HCT116 (cell line): ENCODE data around the gene BRD9. TPM values are rescaled to one million over a fixed set of nuclear protein-coding genes. Genes with fewer than 3 reads are reported as not detected.
"Not testable (repeated sequence)": the region's sequence is repeated elsewhere in the genome, so short reads cannot be mapped to it uniquely, and the experiment has no call there.

ENCODE experiments used
- ATAC-seq: fragments of 200-7000 bp; cut with Tn5 transposase; 2 replicates; pipeline ENCODE4 v1.9.1; 2020; ENCODE audit warnings: mild to moderate bottlenecking, moderate library complexity
- BruUV-seq: library from RNA; stranded (reverse); fragments of 400-500 nt; replicated peaks from 2 replicates; lab custom pipeline; 2021; lab: Mats Ljungman, UMichigan
- CTCF ChIA-PET: fragments of 300-600 bp; sonication (Branson Sonifier 250); formaldehyde crosslinking; loops from one replicate; lab custom pipeline; 2021; ENCODE audit warnings: antibody characterized with exemption; lab: Charles Lee
- POLR2A ChIA-PET: fragments of 300-600, 350-600 bp; sonication (Branson Sonifier 250); formaldehyde crosslinking; loops from one replicate; lab custom pipeline; 2021; ENCODE audit warnings: antibody characterized with exemption; lab: Charles Lee
- RAD21 ChIA-PET, 2 experiments: fragments of 300-600 bp; sonication (Branson Sonifier 250); formaldehyde crosslinking; loops; one replicate each; lab custom pipeline; 2023; ENCODE audit warnings: low total read pairs in 2 of 2; ENCODE audit not compliant: uncharacterized antibody in 2 of 2, unreplicated experiment in 2 of 2, low non-redundant PET in 1 of 2; lab: Charles Lee
- DNase-seq: peaks from one replicate; pipeline ENCODE4 v3.0.0-alpha.2; 2010; ENCODE audit warnings: low read depth, low spot score
- H2AFZ ChIP-seq: fragments of 200-600 bp; shearing (Covaris generic), sonication (generic); 2 replicates; pipeline ENCODE4 v1.6.1; 2017; ENCODE audit warnings: low read depth, mixed run types, mixed read lengths, antibody characterized with exemption, low read length; ENCODE audit not compliant: poor library complexity, severe bottlenecking
- H3K27ac ChIP-seq: 2 replicates; pipeline ENCODE4 v1.5.1; 2012; ENCODE audit warnings: low read depth, low read length
- H3K27me3 ChIP-seq: fragments of 200-600 bp; sonication (generic); 2 replicates; pipeline ENCODE4 v1.6.1; 2016; ENCODE audit warnings: mixed run types, low read length, mixed read lengths; ENCODE audit not compliant: insufficient read depth
- H3K36me3 ChIP-seq, 2 experiments: fragments of 200-500 bp in 1 of 2; fragments of 200-600 bp in 1 of 2; sonication (Bioruptor generic) in 1 of 2; sonication (generic) in 1 of 2; 2 replicates each; pipeline versions ENCODE4 v1.5.1 to v1.6.1; 2014 to 2016; ENCODE audit warnings: low read length in 2 of 2, inconsistent platforms in 1 of 2, mixed read lengths in 1 of 2, mixed run types in 1 of 2; ENCODE audit not compliant: insufficient read depth in 2 of 2, control insufficient read depth in 1 of 2
- H3K4me1 ChIP-seq, 2 experiments: fragments of 200-600 bp in 1 of 2; sonication (generic) in 1 of 2; 2 replicates each; pipeline versions ENCODE4 v1.5.1 to v1.6.1; 2012 to 2017; ENCODE audit warnings: low read length in 2 of 2, inconsistent platforms in 1 of 2, mild to moderate bottlenecking in 1 of 2, mixed read lengths in 1 of 2, mixed run types in 1 of 2, moderate library complexity in 1 of 2; ENCODE audit not compliant: insufficient read depth in 2 of 2, control insufficient read depth in 1 of 2
- H3K4me2 ChIP-seq: fragments of 200-600 bp; sonication (generic); 2 replicates; pipeline ENCODE4 v1.6.1; 2017; ENCODE audit warnings: mixed run types, low read length, mixed read lengths
- H3K4me3 ChIP-seq, 2 experiments: fragments of 200-600 bp in 1 of 2; sonication (generic) in 1 of 2; replicated peaks in 1 of 2; 2 replicates each; pipeline ENCODE4 v1.5.1; 2011 to 2016; ENCODE audit warnings: low read length in 2 of 2, control low read depth in 1 of 2, low read depth in 1 of 2, mild to moderate bottlenecking in 1 of 2, mixed read lengths in 1 of 2, mixed run types in 1 of 2
- H3K79me2 ChIP-seq: fragments of 200-600 bp; sonication (generic); 2 replicates; pipeline ENCODE4 v1.6.1; 2017; ENCODE audit warnings: mild to moderate bottlenecking, mixed run types, low read length, moderate library complexity, mixed read lengths; ENCODE audit not compliant: insufficient read depth
- H3K9ac ChIP-seq: fragments of 200-600 bp; sonication (generic); 2 replicates; pipeline ENCODE4 v1.6.1; 2016; ENCODE audit warnings: low read length, mixed read lengths
- H3K9me2 ChIP-seq: fragments of 200-600 bp; sonication (generic), shearing (Covaris generic); 2 replicates; pipeline ENCODE4 v1.6.1; 2017; ENCODE audit warnings: mixed run types, mild to moderate bottlenecking, moderate library complexity; ENCODE audit not compliant: insufficient read depth
- H3K9me3 ChIP-seq, 2 experiments: fragments of 200-500 bp in 1 of 2; fragments of 200-600 bp in 1 of 2; sonication (Bioruptor generic) in 1 of 2; sonication (generic) in 1 of 2; 2 replicates each; pipeline ENCODE4 v1.6.1; 2014 to 2017; ENCODE audit warnings: low read length in 2 of 2, mixed read lengths in 2 of 2, inconsistent platforms in 1 of 2, low read depth in 1 of 2, mild to moderate bottlenecking in 1 of 2, mixed run types in 1 of 2, moderate library complexity in 1 of 2; ENCODE audit not compliant: control insufficient read depth in 1 of 2, insufficient read depth in 1 of 2
- H4K20me1 ChIP-seq: fragments of 200-600 bp; sonication (generic), shearing (Covaris generic); 2 replicates; pipeline ENCODE4 v1.6.1; 2017; ENCODE audit warnings: mixed run types, mild to moderate bottlenecking, moderate library complexity; ENCODE audit not compliant: insufficient read depth
- POLR2A ChIP-seq: IDR thresholded peaks from 2 replicates; pipeline ENCODE4 v1.7.0; 2011; ENCODE audit warnings: borderline replicate concordance; ENCODE audit not compliant: insufficient read depth, insufficient read length; ENCODE audit errors: extremely low read depth
- ZFX ChIP-seq: fragments of 450-650 bp; IDR thresholded peaks from 2 replicates; pipeline ENCODE4 v1.6.1; 2017
- intact Hi-C: fragments of 100-400 bp; cut with micrococcal nuclease; formaldehyde crosslinking; loops from 2 replicates; pipeline ENCODE4 v1.10.0; 2022
- total RNA-seq: library from RNA; stranded (reverse); gene quantifications from one replicate; pipeline ENCODE4 v1.2.1, GENCODE V29; 2021; ENCODE audit not compliant: unreplicated experiment

Gene BRD9
- total RNA-seq, 1 experiment from 2014 or later: 54.6 TPM

- ChIA-PET CTCF (no interaction called here), RAD21 (no interaction called here), POLR2A (no interaction called here)
- H3K27me3 ChIP-seq: no peaks in the 10 kb centered on the region
- H3K79me2 ChIP-seq: no peaks in the 10 kb centered on the region
- no peaks in the 10 kb centered on the region for H3K36me3 ChIP-seq
- no peak for ATAC-seq
- no peak for DNase-seq
- intact Hi-C loops: no loop called here
- no peak for TF ChIP-seq POLR2A
- no peak for TF ChIP-seq ZFX
- H3K4me1 ChIP-seq: no peaks in the 10 kb centered on the region
- H3K4me2 ChIP-seq: no peak overlapping the region
- H3K9me3 ChIP-seq: no peaks in the 10 kb centered on the region
- no TSS peak for BruUV-seq
- no peak overlapping the region for H3K9ac ChIP-seq
- no peaks in the 10 kb centered on the region for H3K9me2 ChIP-seq
- H3K27ac ChIP-seq: no peak overlapping the region
- no peaks in the 10 kb centered on the region for H4K20me1 ChIP-seq
- H2AFZ ChIP-seq: no peak overlapping the region
- H3K4me3 ChIP-seq: no peak overlapping the region
Observed at GRCh38 chr5:848671-849111, 43.9 kb downstream of the BRD9 start.

- H3K9ac ChIP-seq, H3K79me2 ChIP-seq, POLR2A ChIA-PET, H3K27ac ChIP-seq, BruUV-seq, H2AFZ ChIP-seq, H3K9me3 ChIP-seq, H3K4me2 ChIP-seq, RAD21 ChIA-PET, H3K27me3 ChIP-seq, DNase-seq, H4K20me1 ChIP-seq, H3K9me2 ChIP-seq, ATAC-seq, CTCF ChIA-PET, H3K36me3 ChIP-seq, H3K4me1 ChIP-seq, H3K4me3 ChIP-seq, intact Hi-C loops: not testable (repeated sequence)
Observed at GRCh38 chr5:847736-848135, 44.9 kb downstream of the BRD9 start.

GRCh38 chr5:847212-847611, 45.4 kb downstream of the BRD9 start:
- DNase-seq, RAD21 ChIA-PET, H3K36me3 ChIP-seq, H3K9ac ChIP-seq, intact Hi-C loops, BruUV-seq, H4K20me1 ChIP-seq, H3K27me3 ChIP-seq, H3K79me2 ChIP-seq, CTCF ChIA-PET, POLR2A ChIA-PET, H3K4me3 ChIP-seq, H3K27ac ChIP-seq, H2AFZ ChIP-seq, H3K9me3 ChIP-seq, H3K4me1 ChIP-seq, H3K4me2 ChIP-seq, H3K9me2 ChIP-seq, ATAC-seq: not testable (repeated sequence)

GRCh38 chr5:846602-847091, 46.0 kb downstream of the BRD9 start:
- RAD21 ChIA-PET, BruUV-seq, ATAC-seq, POLR2A ChIA-PET, H3K27ac ChIP-seq, CTCF ChIA-PET, H2AFZ ChIP-seq, H3K4me1 ChIP-seq, H3K4me2 ChIP-seq, H3K27me3 ChIP-seq, H3K9me3 ChIP-seq, H3K79me2 ChIP-seq, H3K9me2 ChIP-seq, intact Hi-C loops, H4K20me1 ChIP-seq, H3K9ac ChIP-seq, DNase-seq, H3K36me3 ChIP-seq, H3K4me3 ChIP-seq: not testable (repeated sequence)
